CD1c-positive myeloid dendritic cell (primary cell): Measurements from ENCODE around the gene NR3C2.

ENCODE experiments used
- DNase-seq: peaks from one replicate; pipeline ENCODE4 v3.0.0-alpha.2; 2016; ENCODE audit errors: extremely low spot score

NR3C2 gene

DNA sequence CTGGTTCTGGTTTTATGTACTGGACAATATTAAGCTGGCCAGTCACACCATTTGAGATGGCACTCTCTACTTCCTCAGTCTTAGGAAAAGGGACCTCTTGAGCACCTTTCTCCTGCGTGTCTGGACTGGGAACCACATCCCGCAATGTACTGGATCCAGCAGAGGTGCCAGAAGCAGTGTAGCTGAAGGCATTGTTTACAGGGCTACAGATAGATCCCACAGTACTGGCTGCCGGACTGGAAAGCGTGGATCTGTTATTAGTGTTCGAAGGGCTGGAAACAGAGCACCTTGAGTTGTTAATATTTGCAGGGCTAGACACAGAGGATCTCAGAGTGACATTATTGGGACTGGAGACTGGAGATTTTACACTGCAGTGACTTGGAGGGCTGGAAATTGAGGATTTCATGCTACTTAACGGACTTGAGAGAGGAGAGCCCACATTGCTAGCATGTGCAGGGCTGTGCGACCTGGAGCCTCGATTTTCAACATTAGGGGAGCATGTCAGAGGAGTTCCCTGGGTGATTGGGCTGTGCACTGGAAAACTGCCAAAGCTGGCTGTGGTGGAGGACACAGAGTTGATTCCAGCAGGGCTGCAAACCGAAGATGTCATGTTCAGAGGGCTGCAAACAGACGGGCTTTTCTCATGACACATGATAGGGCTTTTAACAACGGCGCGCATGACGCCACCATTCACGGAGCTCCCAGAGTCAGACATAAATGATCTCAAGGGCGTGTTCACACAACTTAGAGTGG, 6.4 kb downstream of the NR3C2 start:
- DNase-seq = no peak

GRCh38 chr4:148434075-148434773, 8.0 kb downstream of the NR3C2 start:
- DNase-seq = no peak

GRCh38 chr4:148431401-148431800, 10.8 kb downstream of the NR3C2 start:
- DNase-seq = no peak

- DNase-seq = no peak
These were observed 11.4 kb downstream of the NR3C2 start for GRCh38 chr4:148430854-148431253.

DNA sequence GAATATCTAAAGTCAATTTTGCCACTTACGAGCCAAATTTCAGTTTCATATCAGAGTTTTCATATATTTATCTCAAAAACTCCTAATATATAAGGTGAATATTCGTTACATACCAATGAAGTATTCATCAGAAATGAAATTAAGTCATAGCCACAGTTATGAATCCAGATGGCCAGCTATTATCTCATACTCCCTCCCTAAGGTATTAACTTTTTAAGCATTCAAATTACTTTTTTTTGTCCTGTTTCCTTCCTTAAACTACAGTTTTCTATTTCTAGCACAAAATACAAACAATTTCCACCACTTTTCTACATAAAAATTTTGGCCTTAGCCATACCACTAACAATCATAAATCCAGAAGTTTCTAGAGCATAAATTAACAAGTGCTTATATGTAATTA, 13.0 kb downstream of the NR3C2 start:
- DNase-seq = no peak

GRCh38 chr4:148426643-148427042, 15.6 kb downstream of the NR3C2 start:
- no peak for DNase-seq

GRCh38 chr4:148425327-148426110, 16.7 kb downstream of the NR3C2 start:
- DNase-seq = no peak

DNA sequence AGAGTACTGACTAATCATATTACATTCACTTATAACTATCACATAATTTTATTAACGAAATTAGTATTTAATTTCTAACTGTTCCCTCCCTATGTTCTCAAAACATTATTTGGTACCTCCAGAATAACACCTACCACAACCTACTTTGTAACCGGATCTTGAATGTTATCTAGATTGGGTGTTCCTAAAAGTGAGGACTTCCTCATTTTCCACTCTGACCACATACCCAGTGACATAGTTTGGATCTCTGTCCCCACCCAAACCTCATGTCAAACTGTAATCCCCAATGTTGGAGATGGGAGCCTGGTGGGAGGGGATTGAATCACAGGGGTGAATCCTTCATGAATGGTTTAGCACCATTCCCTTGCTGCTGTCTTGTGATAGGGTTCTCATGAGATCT, 21.8 kb downstream of the NR3C2 start:
- no peak for DNase-seq

GRCh38 chr4:148415500-148415899, 26.7 kb downstream of the NR3C2 start:
- no peak for DNase-seq

DNA sequence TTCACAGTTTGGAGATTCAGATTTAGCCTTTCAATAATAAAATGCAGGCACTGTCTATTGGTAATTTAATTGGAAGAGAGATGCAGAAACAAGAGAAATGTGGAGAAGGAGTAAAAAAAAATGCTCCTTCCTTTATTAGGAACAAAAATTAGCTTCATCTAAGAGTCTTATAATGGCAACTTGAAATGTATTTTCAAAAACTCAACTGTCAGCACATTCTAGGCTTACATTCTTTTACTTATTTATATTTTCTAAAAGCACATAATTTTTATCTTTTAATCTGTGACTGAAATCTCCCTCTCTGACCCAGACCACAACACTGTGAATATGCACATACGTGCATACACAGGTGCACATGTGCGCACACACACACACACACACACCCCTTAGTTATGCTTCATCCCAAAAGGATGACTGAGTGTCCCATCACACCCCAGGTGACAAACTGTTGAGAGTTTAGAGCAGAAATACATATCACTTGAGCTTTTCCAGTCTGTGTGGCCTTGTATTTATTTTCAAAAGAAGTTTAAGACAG, 29.7 kb downstream of the NR3C2 start:
- DNase-seq = no peak

DNA sequence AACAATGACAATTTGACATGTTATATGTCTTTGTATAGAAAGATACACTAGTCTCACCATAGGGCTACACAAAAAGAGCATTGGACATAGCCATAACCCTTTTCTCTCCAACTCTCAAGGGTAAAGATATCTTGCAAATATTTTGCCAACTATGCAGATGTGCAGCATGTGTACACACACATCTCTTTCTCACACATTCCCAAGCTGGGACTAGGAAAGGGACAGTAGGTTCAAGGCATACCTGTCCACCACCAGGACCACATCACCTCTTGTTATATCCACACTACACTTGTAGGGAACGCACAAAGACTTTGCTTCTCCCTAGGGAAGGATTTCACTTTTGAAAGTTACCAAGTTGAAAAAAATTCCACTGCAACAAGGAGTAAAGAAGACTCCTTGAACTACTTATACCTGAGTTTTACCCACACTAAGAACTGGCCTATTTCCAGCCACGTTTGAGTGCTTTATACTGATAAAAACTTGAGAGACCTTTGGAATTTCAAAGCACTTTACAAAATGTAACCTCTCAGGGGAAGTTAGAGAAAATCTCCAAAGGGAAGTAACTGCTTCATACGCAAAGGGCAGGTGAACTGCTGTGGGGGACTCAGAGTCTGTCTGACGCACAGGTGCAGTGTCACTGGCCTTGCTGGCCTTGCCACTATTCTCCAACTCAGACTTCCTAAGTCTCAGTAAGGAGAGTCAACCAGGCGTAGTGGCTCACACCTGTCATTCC, 36.9 kb downstream of the NR3C2 start:
- no peak for DNase-seq

- DNase-seq = no peak
These were observed 43.2 kb downstream of the NR3C2 start for GRCh38 chr4:148398988-148399387.

DNA sequence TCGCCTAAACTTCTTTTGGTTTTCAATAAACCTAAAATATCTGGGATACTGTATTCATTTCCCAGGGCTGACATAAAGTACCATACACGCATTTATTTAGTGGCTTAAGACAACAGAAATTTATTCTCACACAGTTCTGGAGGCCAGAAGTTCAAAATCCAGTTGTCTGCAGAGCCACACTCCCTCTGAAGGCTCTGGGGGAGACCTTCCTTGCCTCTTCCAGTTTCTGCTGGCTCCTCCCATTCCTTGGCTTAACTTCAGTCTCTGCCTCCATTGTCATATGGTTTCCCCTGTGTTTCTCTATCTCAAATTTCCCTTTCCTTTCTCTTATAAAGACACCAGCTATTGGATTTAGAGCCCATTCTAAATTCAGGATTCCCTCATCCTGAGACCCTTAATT, 44.4 kb downstream of the NR3C2 start:
- DNase-seq = no peak

GRCh38 chr4:148396986-148397673, 45.1 kb downstream of the NR3C2 start:
- DNase-seq = no peak

GRCh38 chr4:148395771-148396170, 46.4 kb downstream of the NR3C2 start:
- no peak for DNase-seq

DNA sequence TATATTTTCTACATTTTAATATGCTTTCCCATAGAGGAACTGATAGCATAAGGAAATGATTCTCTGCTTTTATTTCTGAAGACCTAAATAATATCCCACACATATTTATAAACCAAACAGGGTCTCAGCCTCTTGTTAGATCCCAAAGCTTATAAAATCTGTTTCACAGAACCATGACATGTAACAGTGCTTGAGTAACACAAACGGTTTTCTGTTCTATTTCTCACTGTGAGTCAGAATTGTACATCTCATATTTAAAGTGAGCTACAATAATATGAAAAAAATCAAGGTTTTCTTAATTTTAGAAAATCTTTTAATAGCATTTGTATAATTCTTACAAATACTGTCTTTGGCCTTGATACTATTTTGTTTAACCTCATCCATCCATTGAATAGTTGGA, 51.2 kb downstream of the NR3C2 start:
- no peak for DNase-seq

GRCh38 chr4:148390311-148390710, 51.9 kb downstream of the NR3C2 start:
- DNase-seq = no peak

DNA sequence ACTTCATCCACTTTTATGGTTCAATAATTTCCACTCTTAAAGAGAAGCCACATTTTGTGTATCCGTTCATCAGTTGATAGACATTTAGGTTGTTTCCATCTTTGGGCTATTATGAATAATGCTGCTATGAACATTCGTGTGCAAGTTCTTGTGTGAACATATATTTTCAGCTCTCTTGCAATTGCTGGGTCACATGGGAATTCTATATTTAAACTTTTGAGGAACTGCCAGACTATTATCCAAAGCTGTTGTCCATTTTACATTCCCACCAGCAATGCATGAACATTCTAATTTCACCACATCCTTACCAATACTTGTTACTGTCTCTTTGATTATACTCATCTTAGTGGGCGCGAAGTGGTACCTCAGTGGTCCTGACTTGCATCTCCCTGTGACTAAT, 61.9 kb downstream of the NR3C2 start:
- no peak for DNase-seq

DNA sequence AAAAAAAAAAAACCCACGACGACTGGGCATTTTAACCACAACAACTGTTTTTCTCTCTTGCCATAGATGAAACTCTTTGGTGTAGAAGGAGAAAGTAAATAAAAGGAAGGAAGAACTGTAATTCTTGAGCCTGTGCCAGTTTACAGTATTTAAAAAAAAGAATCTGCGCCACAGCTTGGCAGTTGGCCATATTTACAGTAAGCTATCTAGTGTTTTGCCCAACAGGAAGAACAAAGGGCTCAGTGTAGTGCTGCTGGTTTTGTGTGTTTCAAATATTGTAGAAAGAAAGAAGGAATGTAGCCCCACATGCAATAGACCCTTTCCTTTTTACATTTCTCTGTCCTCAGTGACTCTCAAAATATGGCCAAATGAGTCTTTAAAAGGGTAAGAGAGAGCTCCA, 66.1 kb downstream of the NR3C2 start:
- DNase-seq = peak; percentile 25

GRCh38 chr4:148375584-148375983, 66.6 kb downstream of the NR3C2 start:
- peak; percentile 10 for DNase-seq

GRCh38 chr4:148373093-148373492, 69.1 kb downstream of the NR3C2 start:
- DNase-seq = no peak
